ENCODE data around the gene MEGF11. TPM values are rescaled to one million over a fixed set of nuclear protein-coding genes. Genes with fewer than 3 reads are reported as not detected.

The MEGF11 gene
- total RNA-seq, 4 donors from 2014 or later, result 0.20 TPM; not detected in 3

DNA sequence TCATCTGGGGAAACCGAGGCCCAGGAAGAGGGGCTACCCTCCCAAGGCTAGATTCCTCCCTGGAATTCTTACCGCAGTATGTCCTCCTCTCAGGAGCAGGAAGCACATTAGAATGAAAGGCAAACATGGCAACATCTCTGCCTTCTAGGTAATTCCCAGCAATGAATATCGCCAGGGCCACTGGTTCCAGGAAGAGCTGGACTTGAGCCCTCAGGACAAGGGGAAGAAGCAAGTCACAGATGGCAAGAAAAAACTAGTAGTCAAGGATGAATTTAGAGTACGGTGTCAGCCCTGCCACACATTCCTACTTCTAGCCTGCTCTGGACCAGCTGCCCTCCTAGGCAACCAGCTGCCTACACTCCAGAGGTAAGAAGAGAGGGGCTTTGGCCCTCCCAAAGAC is 42.9 kb downstream of the MEGF11 start:
- Histone ChIP-seq H3K4me1 (no peaks in the 10 kb centered on the region), H3K9me3 (no peaks in the 10 kb centered on the region), H3K4me3 (replicated peaks in 1 of 3) (no peak overlapping the region), H3K27ac (no peak overlapping the region), H3K27me3 (no peaks in the 10 kb centered on the region), H3K36me3 (no peaks in the 10 kb centered on the region)
- intact Hi-C loops (cut with DNase I), result no loop called here
- TF ChIP-seq, protein P1, sequence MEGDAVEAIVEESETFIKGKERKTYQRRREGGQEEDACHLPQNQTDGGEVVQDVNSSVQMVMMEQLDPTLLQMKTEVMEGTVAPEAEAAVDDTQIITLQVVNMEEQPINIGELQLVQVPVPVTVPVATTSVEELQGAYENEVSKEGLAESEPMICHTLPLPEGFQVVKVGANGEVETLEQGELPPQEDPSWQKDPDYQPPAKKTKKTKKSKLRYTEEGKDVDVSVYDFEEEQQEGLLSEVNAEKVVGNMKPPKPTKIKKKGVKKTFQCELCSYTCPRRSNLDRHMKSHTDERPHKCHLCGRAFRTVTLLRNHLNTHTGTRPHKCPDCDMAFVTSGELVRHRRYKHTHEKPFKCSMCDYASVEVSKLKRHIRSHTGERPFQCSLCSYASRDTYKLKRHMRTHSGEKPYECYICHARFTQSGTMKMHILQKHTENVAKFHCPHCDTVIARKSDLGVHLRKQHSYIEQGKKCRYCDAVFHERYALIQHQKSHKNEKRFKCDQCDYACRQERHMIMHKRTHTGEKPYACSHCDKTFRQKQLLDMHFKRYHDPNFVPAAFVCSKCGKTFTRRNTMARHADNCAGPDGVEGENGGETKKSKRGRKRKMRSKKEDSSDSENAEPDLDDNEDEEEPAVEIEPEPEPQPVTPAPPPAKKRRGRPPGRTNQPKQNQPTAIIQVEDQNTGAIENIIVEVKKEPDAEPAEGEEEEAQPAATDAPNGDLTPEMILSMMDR (IDR thresholded peaks at IDR 0.05), result no peak
- TF ChIP-seq POLR2A (IDR thresholded peaks at IDR 0.05), result no peak
- WGBS, 2 donors, result 89 to 90% methylated on average over 4 of the region's 4 CpGs
- DNase-seq, result no peak

DNA sequence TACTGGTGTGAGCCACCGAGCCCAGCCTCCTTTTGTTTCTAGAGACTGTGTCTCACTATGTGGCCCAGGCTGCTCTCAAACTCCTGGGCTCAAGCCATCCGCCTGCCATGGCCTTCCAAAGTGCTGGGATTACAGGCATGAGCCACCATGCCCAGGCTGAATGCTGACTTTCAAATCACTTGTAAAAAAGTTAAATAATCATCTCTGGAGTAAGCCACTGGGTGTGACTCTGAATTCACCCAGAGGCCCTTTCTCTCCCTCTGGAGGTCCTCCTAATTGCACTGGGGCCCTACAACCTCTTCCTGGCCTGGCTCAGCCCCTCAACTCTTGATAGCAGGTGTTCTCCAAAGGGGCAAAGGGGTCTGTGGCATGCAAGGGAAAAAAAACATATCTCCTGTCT is 54.8 kb downstream of the MEGF11 start:
- no peaks in the 10 kb centered on the region for H3K27me3 ChIP-seq
- no peaks in the 10 kb centered on the region for H3K36me3 ChIP-seq
- no peaks in the 10 kb centered on the region for H3K9me3 ChIP-seq
- WGBS, 2 donors, result 63 to 93% methylated on average over 2 of the region's 2 CpGs
- TF ChIP-seq, protein P1 (IDR thresholded peaks at IDR 0.05), result no peak
- TF ChIP-seq POLR2A (IDR thresholded peaks at IDR 0.05), result no peak
- intact Hi-C loops (cut with DNase I), result no loop called here
- DNase-seq, result no peak
- H3K27ac ChIP-seq, result no peak overlapping the region
- no peaks in the 10 kb centered on the region for H3K4me1 ChIP-seq
- H3K4me3 ChIP-seq (replicated peaks in 1 of 3), result no peak overlapping the region

DNA sequence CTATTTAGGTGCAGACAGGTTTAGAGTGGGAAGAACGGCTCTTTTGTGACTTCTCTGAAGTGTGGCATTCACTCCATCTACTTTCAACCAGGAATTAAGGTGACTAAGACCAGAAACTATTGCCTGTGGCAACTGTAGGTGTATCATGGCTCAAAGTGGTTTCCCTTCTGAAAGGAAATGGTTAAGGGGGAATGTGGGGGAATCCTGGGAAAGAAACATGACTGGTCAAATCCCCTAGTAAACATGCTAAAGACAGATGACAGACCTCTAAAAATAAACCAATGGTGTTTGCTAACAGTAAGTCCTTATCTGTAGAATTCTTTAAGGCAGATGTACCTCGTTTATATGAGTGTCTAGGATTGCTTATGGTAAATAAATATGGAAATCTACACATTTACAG is 56.9 kb downstream of the MEGF11 start:
- TF ChIP-seq POLR2A (IDR thresholded peaks at IDR 0.05), result no peak
- TF ChIP-seq, protein P1 (IDR thresholded peaks at IDR 0.05), result no peak
- Histone ChIP-seq H3K4me3 (replicated peaks in 1 of 3) (no peak overlapping the region), H3K27me3 (no peaks in the 10 kb centered on the region), H3K9me3 (no peaks in the 10 kb centered on the region), H3K36me3 (no peaks in the 10 kb centered on the region), H3K27ac (no peak overlapping the region), H3K4me1 (no peaks in the 10 kb centered on the region)
- intact Hi-C loops (cut with DNase I), result no loop called here
- 42 to 50% methylated on average over 2 of the region's 2 CpGs for WGBS, 2 donors
- no peak for DNase-seq

DNA sequence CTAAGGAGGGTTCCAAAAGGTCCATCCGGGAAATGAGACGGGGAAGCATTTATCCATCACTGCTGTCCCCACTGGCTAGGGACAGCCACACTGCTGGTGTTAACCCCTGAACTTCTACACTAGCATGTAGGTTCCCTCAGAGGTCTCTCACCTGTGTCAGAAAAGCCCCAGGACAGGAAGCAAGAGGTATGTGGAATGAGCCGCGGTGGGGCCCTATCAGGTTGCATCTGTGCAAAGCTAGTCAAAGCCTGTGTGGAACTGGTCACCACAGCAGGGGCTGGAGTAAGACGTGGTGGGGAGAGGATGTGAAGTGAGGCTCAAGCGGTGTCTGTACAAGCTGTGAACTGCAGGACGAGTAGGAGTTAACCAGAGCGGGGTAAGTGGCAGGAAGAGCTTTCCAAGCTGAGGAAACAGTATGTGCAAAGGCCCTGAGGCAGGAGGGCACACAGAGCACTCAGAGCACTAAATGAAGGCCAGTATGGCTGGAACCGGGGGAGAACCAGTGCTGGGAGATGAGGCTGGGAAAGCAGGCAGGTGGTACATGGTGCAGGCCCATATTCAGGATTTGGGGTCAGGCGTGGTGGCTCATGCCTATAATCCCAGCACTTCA is 57.8 kb downstream of the MEGF11 start:
- WGBS, 2 donors, result 72 to 84% methylated on average over 10 of the region's 10 CpGs
- H3K4me3 ChIP-seq (replicated peaks in 1 of 3), result no peak overlapping the region
- intact Hi-C loops (cut with DNase I), result no loop called here
- DNase-seq, result no peak
- H3K36me3 ChIP-seq, result no peaks in the 10 kb centered on the region
- H3K27ac ChIP-seq, result no peak overlapping the region
- TF ChIP-seq, protein P1 (IDR thresholded peaks at IDR 0.05), result no peak
- no peak for TF ChIP-seq POLR2A (IDR thresholded peaks at IDR 0.05)
- no peaks in the 10 kb centered on the region for H3K4me1 ChIP-seq
- H3K9me3 ChIP-seq, result no peaks in the 10 kb centered on the region
- no peaks in the 10 kb centered on the region for H3K27me3 ChIP-seq

DNA sequence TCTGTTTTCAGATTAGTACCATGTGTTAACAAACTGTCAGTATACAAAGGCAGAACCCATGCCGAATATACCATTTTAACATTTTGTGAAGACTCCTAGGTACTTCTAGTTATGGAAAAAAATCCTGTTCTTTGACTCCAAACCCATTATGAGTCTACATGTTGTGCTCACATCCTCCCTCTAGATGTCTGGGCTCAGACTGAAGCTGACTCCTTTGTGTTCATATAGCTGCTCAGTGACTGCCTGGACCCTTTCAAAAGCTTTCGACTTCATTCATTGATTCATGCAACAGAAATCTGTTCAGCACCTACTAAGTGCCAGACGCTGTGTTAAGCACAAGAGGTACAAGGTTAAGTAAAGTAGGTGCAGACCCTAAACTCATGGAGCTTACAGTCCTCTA is 60.5 kb downstream of the MEGF11 start:
- DNase-seq, result no peak
- 84 to 90% methylated on average over 3 of the region's 3 CpGs for WGBS, 2 donors
- Histone ChIP-seq H3K27ac (no peak overlapping the region), H3K36me3 (no peaks in the 10 kb centered on the region), H3K4me1 (no peaks in the 10 kb centered on the region), H3K27me3 (no peaks in the 10 kb centered on the region), H3K9me3 (no peaks in the 10 kb centered on the region), H3K4me3 (replicated peaks in 1 of 3) (no peak overlapping the region)
- TF ChIP-seq POLR2A (IDR thresholded peaks at IDR 0.05), result no peak
- TF ChIP-seq, protein P1 (IDR thresholded peaks at IDR 0.05), result no peak
- intact Hi-C loops (cut with DNase I), result no loop called here
